ENCODE results near the gene LPP. TPM values are rescaled to one million over a fixed set of nuclear protein-coding genes. Genes with fewer than 3 reads are reported as not detected.

Gene LPP
- total and polyA plus RNA-seq, 2 of the 13 experiments (the other 11 are each of a cell fraction or from before 2014, with no cell fraction given): 19.2 to 29.9 TPM

DNA sequence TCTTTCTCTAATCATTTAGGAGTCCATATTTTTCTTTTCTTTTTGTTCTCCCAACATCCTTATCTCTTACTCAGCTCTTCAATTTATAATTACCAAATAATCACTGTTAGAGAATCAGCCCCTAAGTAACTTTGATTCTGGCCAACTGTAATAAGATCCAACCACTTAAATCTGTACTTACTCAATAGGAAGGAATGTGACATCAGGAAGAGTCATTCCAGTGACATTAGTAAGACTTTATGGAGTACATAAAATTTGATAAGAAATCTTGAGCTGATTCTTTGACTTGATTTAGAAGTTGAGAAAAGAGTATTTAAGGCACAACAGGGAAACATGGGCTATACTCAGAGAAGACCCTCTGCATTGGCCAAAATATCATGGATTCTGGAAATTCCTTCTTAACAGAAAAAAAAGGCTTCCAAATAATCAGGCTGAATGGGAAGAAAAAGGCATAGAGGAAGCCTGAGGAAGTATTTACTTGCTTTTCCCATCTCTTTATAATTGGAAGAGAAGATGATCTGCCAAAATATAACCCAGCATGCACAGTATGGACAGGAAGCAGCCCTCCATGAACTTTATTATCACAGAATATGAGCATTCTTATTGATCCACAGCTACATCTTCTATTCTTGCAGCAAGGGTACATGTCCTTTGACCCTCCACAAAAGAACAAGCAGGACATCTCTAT is 728.1 kb downstream of the LPP start (continued):
- TF ChIP-seq, protein P1, sequence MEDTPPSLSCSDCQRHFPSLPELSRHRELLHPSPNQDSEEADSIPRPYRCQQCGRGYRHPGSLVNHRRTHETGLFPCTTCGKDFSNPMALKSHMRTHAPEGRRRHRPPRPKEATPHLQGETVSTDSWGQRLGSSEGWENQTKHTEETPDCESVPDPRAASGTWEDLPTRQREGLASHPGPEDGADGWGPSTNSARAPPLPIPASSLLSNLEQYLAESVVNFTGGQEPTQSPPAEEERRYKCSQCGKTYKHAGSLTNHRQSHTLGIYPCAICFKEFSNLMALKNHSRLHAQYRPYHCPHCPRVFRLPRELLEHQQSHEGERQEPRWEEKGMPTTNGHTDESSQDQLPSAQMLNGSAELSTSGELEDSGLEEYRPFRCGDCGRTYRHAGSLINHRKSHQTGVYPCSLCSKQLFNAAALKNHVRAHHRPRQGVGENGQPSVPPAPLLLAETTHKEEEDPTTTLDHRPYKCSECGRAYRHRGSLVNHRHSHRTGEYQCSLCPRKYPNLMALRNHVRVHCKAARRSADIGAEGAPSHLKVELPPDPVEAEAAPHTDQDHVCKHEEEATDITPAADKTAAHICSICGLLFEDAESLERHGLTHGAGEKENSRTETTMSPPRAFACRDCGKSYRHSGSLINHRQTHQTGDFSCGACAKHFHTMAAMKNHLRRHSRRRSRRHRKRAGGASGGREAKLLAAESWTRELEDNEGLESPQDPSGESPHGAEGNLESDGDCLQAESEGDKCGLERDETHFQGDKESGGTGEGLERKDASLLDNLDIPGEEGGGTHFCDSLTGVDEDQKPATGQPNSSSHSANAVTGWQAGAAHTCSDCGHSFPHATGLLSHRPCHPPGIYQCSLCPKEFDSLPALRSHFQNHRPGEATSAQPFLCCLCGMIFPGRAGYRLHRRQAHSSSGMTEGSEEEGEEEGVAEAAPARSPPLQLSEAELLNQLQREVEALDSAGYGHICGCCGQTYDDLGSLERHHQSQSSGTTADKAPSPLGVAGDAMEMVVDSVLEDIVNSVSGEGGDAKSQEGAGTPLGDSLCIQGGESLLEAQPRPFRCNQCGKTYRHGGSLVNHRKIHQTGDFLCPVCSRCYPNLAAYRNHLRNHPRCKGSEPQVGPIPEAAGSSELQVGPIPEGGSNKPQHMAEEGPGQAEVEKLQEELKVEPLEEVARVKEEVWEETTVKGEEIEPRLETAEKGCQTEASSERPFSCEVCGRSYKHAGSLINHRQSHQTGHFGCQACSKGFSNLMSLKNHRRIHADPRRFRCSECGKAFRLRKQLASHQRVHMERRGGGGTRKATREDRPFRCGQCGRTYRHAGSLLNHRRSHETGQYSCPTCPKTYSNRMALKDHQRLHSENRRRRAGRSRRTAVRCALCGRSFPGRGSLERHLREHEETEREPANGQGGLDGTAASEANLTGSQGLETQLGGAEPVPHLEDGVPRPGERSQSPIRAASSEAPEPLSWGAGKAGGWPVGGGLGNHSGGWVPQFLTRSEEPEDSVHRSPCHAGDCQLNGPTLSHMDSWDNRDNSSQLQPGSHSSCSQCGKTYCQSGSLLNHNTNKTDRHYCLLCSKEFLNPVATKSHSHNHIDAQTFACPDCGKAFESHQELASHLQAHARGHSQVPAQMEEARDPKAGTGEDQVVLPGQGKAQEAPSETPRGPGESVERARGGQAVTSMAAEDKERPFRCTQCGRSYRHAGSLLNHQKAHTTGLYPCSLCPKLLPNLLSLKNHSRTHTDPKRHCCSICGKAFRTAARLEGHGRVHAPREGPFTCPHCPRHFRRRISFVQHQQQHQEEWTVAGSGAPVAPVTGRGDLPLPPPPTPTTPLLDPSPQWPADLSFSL (CRISPR knock-in tag; IDR thresholded peaks at IDR 0.05): no peak
- no peak for TF ChIP-seq KLF12 (CRISPR knock-in tag; IDR thresholded peaks at IDR 0.05; ENCODE audit: borderline replicate concordance)
- TF ChIP-seq, protein P2, sequence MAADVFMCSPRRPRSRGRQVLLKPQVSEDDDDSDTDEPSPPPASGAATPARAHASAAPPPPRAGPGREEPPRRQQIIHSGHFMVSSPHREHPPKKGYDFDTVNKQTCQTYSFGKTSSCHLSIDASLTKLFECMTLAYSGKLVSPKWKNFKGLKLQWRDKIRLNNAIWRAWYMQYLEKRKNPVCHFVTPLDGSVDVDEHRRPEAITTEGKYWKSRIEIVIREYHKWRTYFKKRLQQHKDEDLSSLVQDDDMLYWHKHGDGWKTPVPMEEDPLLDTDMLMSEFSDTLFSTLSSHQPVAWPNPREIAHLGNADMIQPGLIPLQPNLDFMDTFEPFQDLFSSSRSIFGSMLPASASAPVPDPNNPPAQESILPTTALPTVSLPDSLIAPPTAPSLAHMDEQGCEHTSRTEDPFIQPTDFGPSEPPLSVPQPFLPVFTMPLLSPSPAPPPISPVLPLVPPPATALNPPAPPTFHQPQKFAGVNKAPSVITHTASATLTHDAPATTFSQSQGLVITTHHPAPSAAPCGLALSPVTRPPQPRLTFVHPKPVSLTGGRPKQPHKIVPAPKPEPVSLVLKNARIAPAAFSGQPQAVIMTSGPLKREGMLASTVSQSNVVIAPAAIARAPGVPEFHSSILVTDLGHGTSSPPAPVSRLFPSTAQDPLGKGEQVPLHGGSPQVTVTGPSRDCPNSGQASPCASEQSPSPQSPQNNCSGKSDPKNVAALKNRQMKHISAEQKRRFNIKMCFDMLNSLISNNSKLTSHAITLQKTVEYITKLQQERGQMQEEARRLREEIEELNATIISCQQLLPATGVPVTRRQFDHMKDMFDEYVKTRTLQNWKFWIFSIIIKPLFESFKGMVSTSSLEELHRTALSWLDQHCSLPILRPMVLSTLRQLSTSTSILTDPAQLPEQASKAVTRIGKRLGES (CRISPR knock-in tag; IDR thresholded peaks at IDR 0.05; ENCODE audit: borderline replicate concordance): no peak
- no peak for TF ChIP-seq MEIS1 (CRISPR knock-in tag; IDR thresholded peaks at IDR 0.05; ENCODE audit: borderline replicate concordance)
- TF ChIP-seq ZNF552 (CRISPR knock-in tag; IDR thresholded peaks at IDR 0.05; ENCODE audit: borderline replicate concordance): no peak
- TF ChIP-seq MAZ (IDR thresholded peaks at IDR 0.05; ENCODE audit: borderline replicate concordance, low read depth, low read length): no peak
- TF ChIP-seq MAZ (CRISPR knock-in tag; IDR thresholded peaks at IDR 0.05; ENCODE audit: low read depth): no peak
- TF ChIP-seq ZNF207 (IDR thresholded peaks at IDR 0.05; ENCODE audit: borderline replicate concordance): no peak
- TF ChIP-seq NFKB2 (CRISPR knock-in tag; IDR thresholded peaks at IDR 0.05; ENCODE audit: borderline replicate concordance): no peak
- TF ChIP-seq NR3C1 (CRISPR knock-in tag; IDR thresholded peaks at IDR 0.05): no peak
- TF ChIP-seq ATM (IDR thresholded peaks at IDR 0.05; ENCODE audit: borderline replicate concordance): no peak
- TF ChIP-seq SOX13 (IDR thresholded peaks at IDR 0.05): no peak
- no peak for TF ChIP-seq SOX13 (CRISPR knock-in tag; conservative IDR thresholded peaks at IDR 0.05 in 1 of 2, IDR thresholded peaks at IDR 0.05 in 1 of 2)
